Stimulated activated CD8-positive, alpha-beta memory T cell treated with anti-CD3 and anti-CD28 coated beads, Interleukin-7, amount 100 ng/mL, for 1 hour (primary cell): Measurements from ENCODE around the gene DIAPH1.

Experiments
- DNase-seq, 2 donors: peaks; one replicate each; pipeline ENCODE4 v3.0.0-alpha.2; 2020; ENCODE audit warnings: low read depth in 2 of 2

Gene DIAPH1

DNA sequence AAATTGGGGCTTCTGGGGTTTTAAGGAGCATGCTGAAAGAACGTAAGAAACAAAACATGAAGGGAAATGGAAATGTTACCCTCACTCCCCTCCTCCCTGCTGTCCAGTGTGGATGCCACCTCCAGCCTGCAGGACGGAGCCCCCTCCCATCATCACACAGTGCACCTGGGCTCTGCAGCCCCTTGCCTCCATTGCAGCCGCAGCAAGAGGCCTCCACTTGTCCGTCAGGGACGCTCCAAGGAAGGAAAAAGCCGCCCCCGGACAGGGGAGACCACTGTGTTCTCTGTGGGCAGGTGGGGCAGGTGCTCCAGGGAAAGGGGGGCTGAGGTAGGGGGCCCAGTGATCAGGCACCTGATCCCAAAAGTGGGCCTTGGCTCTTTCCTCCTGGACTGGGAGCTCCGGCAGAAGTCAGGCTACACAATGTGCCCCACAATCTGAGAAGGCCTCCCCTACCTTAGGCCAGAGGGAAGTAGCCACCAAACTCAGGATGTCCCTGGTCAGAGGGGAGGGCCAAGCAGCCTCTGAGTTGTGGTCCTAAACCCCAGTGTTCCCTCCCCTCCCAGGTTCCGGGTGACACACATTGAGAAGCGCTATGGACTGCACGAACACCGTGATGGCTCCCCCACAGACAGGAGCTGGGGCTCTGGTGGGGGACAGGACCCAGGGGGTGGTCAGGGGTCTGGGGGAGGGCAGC lies 20.7 kb upstream of the DIAPH1 start:
- no peak for DNase-seq

DNA sequence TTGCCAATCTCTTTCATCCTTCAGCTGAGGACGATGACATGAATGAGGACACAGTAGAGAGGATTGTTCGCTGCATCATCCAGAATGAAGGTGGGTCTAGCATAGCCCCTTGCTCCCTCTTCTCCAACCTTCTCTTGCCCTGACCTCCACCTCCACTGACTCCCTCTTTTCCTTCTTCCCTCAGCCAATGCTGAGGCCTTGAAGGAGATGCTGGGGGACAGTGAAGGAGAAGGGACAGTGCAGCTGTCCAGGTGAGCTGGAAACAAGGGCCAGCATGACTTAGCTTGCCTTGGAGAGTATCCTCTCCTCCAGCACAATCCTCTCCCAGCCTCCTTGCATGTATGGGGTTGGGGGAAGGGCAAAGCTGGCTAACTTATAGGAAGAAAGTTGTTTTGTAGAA lies 20.0 kb upstream of the DIAPH1 start:
- DNase-seq: no peak

DNA sequence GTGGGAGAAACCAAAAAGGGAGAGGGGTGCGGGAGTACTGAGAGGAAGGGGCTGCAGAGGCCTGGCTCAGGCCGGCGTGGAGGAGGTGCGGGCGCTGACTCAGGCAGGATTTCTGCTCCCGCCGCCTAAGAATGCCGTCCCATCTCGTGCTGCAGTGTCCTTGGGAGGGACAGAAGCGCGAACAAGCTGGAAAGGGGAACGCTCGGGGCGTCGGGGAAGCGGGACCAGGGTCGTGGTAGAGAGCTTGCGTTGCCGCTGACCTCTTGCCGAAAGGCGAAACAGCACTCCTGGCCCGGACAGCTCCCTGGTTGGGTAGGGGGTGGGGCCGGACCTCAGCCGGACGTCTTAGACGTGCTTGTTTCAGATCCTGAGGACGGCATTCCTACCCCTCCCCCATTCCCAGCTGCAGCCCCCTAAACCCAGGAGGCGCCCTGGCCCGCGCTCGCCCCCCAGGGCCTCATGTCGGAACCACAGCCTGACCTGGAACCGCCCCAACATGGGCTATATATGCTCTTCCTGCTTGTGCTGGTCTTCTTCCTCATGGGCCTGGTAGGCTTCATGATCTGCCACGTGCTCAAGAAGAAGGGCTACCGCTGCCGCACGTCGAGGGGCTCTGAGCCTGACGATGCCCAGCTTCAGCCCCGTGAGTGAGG lies 19.1 kb upstream of the DIAPH1 start:
- peak in 1 of 2 donors; percentile 22 for DNase-seq

DNA sequence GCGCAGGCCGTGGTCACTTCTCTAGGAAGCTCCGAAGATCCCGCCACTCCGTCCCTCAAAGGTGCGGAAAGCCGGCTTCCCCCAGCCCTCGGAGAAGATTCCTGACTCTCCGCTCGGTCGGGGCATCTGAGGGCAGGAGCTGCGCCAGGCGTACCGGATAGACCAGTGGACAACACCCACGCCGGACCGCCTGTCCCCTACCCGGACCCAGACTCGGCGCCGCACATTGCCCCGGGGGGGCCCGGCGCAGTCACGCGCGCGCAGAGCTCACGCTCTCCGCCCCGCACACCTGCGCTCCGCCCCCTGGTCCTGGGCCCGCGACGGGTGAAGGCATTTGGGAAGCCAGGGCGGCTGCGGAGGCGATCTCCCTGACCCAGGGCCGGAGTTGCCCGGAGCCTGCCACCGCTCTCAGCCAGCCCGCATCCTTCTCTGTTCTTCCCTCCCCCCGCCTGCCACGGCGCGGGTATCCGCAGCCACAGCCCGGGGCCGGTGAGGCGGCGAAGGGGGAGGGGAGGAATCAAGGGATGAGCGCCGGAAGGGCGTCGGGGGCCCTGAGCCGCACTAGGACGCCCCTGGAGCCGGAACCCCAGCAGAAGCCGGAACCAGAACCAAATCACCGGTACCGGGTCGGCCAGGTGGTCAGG lies 18.4 kb upstream of the DIAPH1 start:
- DNase-seq: no peak

DNA sequence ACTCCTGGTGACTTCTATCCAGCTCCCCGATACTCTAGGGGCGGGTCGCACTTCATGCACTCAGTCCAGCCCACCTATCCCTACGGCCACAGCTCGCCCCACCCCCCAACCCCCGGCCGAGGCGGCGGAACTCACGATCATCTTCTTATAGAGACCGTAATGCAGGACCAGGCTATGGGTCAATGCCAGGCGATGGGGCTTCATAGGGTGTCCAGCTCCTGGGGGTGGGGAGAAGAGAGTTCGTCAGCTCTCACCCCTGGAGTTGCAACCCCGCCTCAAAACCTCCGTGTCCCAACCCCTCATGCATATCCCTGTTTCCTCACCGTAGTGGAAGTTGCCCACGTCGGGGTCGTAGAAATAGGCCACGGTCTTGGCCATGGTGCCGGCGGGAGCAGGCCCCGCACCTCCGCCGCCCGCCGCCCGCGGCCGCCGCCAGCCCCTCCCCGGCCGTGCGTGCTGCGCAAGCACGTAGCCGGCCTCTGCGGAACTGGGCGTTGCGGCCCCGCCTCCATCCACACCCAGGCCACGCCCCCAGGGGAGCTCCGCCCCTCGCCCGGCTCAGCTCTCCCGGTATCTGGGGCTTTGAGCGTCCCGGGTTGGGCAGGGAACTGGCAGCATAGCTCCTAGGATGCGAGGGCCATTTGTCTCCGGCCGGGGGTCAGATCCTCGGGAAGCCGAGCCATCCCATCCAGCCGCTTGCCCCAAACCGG lies 17.8 kb upstream of the DIAPH1 start, which contains the start of the genes HDAC3 and RELL2:
TSS of gene HDAC3 (minus strand) at position 437 of the 710 bp plus-strand sequence. CDS start at position 378, 59 bp downstream.
TSS of gene RELL2 (plus strand) at position 585 of the 710 bp plus-strand sequence. CDS start 1,229 bp downstream, outside the sequence.
- DNase-seq: peak; percentile 88 to 93

DNA sequence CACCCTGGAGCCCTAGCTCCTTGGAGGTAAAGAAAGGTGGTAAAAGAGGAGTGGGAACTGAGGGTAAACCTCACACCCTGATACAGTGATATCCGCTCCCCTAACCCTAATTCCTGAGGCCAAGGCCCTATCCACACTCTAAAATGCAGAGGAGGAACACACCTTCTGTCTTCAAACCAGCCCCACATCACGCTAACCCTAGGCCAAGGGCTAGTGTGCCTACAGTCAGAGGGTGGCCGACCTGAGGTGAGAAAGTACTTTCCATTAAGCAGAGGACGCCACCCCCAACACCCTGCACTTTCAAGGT lies 17.3 kb upstream of the DIAPH1 start:
- DNase-seq: no peak

DNA sequence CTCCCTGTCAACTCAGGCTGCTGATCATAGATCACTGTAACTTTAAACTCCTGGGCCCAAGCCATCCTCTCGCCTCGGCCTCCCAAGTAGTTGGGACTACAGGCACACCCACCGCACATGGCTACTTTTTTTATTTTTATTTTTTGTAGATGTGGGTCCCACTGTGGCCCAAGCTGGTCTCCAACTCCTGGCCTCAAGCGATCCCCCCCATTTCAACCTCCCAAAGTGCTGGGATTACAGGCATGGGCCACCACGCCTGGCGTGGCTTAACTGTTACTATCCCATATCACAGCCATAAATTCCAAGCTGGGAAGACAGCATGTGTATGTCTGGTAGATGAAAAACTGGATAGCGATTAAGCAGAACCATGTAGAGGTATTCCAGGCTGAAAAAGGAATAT lies 16.8 kb upstream of the DIAPH1 start:
- no peak for DNase-seq

DNA sequence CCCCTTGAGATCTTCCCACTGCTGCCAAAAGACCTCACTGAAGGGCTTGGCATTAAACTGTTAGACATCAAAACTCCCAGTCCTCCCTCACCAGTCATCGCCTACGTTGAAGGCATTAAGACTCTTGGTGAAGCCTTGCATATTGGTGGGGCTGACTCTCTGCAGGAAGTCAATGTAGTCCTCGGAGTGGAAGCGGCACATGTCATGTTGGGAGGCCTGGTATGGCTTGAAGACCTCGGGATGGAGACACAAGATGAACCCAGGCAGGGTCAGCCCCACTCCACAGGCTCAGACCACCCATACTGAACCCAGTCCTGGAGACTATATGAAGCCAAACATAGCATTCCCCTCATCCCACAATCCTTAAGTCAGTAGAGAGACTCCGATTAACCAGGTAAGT lies 15.9 kb upstream of the DIAPH1 start:
- DNase-seq: no peak

DNA sequence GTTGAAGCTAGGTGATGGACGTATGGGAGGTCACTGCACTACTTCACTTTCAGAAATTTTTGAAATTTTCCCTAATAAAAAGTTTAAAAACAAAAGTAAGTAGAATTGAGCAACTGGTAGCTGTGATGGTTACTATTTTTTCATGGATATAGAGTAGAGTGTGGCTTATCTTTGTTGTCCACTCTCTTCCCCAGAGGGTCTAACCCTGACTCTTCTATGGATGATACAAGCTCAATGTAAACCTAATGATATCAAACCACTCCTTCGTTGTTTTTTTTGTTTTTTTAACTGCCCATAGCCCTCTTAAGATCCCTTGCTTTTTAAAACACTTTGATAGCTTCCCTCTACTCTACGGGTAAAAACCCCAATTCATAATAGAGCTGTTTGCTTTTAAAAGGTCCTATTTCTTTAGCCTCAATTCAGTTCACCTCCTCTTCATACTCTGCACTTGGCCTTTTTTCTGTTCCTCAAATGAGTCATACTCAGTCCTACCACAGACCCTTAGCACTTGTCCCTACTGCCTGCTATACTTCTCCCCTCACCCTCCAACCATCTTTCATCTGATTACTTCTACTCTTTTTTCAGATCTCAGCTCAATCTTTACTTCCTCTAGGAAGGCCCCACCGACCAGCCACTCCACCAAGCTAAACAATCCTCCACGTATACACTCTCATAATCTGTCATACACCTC lies 15.2 kb upstream of the DIAPH1 start:
- no peak for DNase-seq

DNA sequence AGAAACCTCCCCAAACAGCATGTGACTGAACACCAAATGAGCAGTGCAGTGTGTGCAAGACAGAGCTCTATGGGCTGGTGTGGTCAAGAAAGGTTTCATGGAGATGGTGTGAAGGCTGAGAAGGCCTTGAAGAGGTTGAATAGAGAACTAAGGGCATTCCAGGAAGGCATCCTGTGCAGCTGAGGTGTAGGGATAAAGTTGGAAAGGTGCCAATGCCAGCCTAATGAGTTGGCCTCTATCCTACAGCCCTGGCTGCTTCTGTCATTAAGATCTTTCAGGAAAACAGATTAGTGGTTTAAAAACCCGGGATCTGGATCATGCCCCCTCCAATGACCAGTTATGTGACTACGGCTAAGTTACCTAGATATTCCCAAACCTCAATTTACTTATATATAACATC lies 13.8 kb upstream of the DIAPH1 start:
- no peak for DNase-seq

DNA sequence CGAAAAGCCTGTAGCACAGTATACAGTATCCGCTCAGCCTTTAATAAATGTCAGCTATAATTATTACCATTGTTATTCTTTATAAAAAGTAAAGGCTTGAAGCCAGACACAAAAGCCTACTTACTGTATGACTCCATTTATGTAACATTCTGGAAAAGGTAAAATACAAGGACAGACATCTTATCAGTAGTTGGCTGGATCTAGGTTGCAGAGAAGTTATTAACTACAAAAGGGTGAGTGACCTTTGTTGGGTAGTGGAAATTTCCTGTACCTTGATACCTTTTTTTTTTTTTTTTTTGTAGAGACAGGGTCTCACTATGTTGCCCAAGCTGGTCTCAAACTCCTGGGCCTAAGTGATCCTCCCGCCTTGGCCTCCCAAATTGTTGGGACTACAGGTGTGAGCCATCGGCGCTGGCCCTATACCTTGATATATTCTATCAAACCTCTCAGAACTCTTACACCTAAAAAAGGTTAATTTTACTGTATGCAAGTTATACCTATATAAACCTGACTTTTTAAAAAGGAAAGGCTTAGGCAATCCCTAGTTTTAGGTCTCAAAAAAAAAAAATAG lies 11.9 kb upstream of the DIAPH1 start:
- no peak for DNase-seq

DNA sequence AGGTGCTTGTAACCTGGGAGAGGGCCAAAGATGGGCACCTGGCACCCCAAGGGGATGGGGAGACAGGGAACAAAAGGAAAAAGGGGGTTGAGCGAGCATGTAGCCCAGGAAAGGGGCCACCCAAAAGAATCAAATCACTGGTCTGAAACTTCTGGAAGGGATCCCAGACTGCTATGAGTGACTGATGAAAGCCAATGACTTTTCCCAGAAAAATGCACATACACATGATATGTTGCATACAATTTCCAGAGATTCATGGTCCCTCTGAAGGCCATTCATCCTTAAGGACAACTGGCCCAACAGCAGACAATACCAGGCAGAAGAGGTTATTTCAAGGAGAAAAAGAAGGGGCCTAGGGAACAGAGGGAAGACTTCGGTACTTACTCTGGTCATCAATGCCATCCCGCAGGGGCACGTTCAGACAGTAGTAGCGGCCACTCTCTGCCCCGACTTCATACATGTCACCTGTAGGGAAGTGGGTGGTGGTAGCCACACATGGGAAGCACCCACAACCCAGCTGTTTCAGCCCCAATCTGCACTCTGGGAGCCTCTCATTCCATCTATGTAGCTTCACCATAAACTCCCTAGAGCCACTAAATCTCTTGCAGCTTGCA lies 9.5 kb upstream of the DIAPH1 start:
- no peak for DNase-seq

DNA sequence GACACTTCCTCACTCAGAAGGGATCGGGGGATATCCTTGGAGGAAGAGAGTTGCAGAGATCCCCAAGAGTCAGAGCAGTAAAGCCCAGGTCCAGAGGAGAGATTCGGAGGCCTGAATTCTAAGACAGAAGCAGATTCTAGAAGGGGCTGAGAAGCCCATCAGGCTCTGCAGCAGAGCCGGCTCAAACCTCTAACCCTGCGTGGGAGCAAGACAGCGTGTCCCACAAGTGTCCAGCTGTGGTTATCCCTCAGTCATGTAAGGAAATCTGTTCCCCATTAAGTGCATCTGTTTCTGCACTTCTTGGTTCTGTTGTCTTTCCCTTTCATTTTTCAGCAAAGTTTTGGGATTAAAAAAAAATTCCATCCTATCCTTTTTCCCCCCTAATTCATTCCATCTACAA lies 4.8 kb upstream of the DIAPH1 start:
- DNase-seq: no peak

DNA sequence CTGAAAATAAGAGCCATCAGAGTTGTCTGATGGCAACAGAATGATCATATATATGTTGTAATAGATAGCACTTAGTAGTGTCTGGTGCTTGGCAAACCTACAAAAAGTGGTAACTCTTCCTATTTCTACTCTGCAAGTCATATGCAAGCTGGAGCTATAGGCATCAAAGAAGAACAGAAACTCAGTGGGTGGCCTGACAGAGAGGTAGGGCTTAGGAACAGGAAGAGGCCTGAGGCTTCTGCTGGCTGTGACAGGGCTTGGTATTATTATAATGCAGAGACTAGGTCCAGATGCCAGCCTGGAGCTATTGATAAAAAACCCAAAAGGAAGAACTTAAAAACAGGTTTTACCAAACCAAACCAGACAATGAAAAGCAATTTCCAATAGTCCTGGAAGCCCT lies 4.4 kb upstream of the DIAPH1 start:
- no peak for DNase-seq

DNA sequence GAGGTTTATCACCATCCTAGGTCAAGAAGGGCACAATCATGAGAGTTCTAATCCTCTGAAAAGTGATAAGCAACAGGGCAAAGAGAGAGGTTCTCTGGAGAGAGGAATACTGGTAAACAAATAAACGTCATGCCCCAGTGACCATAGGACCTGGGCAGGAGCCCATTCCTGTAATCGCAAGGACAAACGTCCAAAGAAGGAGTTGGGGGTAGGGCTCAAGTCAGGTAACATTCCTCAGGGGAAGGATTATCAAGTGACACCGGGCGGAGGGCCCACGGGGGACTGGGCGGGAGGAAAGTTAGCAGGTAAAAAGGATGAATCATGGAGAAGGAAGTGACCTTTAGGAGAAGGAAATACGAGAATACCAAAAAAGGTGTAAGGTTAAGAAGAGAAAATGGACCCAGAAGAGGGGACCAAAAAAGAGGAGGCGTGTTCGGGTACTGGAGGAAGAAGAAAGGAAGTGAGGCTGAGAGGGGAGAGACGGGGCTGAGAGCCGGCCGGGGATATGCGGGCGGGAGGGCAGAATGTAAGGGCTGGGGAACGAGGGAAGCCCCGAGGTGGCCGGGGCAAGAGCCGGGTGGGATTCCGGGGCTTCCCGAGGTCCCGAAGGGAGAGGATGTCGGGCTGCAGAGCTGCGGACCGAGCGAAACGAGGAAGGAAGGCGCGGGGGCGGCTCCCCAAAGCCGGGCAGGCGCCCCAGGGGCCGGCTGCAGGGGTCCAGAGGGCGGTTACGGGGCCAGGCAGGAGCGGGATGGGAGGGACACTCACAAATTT lies 583 bp downstream of the DIAPH1 start:
- DNase-seq: no peak

DNA sequence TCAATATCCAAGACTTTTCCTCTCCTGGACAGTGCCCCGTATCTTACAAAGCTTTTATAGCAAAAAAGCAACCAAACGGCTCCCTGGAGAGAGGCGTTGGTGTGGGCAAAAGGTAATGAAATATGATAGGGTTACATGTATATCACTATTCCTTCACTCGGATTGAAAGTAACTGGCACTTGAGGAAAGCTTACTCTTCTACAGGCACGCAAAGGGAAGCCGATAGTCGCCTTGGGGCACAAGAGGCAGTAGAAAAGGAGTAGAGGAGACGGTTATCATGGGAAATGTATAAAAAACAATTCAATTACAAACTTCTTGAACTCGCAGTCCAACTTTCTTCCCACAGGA lies 1.1 kb downstream of the DIAPH1 start:
- DNase-seq: no peak

DNA sequence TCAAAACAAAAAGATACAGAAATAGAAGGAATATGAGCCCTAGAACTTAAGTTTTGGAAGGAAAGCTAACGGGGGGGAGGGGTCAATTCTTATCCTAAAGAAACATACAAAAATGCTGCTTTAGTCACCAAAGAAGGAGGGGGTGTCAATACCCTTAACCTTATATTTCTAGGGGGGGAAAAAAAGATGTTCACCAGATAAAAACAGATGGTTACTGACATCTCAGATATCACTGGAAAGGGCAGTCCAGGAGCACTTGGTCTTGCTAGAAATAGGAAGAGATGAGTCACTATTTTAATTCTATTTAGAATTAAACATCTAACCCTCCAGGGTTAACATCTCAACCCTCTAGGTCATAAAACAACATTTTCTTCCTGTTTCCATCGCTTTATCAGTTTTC lies 1.7 kb downstream of the DIAPH1 start:
- no peak for DNase-seq

DNA sequence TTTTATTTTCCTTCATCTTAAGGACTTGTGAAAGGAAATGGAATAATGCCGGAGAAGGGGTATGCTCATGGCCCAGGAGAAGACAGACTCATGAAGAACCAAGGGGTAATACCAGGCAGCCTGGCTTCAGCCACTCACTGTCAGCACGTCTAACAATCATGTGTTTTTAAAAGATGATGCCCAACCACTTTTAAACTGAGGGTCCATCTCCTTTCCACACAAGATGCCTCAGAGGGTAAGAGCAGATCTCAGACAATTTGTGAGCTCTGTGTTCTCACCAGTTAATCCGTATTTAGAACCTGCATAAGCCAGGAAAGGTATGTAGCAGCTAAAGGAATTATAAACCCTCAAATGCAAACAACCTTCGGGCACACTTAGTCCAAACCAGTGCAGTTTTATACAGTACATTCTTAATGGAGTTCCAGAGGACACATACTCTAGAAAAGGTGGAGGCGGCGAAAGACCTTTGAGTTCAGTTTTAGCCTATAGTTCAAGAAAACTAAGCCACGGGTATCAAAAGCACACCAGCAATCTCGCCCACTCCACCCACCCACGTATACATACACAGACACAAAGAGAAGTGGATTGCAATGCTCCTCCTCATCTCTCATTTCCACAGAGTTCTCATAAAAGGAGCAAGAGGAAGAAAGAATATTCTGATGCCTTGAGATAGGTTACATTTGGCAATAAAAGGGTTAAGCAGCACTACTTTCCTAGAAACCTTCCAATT lies 2.6 kb downstream of the DIAPH1 start:
- DNase-seq: no peak

DNA sequence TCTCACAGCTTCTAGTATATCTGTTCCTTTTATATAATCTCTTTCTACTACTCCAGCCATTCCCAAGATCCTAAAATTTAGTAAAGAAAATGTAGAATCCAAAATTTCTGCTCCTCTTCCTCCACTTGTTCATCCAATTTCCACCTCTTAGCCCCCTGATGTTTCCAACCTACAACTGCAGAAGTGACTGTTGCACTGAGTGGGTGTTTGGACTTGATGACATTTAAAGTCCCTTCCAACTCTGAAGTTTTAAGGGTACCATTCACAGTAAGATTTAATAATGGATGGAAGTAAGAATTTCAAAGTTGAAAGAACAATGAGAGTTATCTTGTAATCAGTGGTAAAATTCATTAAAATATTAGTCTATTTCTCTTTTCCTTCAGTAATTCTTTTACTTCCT lies 5.5 kb downstream of the DIAPH1 start:
- DNase-seq: no peak

DNA sequence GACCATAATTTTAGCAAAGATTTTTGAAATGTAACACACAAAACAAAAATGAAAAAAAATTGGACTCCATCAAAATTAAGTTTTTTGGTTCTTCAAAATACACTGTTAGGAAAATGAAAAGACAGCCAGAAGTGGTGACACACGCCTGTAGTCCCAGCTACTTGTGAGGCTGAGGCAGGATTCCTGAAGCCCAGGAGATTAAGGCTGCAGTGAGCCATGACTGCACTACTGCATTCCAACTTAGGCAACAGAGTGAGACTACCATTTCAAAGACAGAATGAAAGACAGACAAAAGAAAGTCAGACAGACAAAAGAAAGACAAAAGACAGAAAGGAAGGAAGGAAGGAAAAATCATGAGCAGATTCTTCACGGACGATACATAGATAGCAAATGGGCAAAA lies 7.5 kb downstream of the DIAPH1 start:
- no peak for DNase-seq
